Cardiac fibroblast (primary cell): ENCODE data around the gene PAGE3.

Experiments used
- DNase-seq, 2 donors: peaks; one replicate each; pipeline versions ENCODE4 v3.0.0 to v3.0.0-alpha.2; 2010; ENCODE audit warnings: low read depth in 2 of 2
- H3K4me3 ChIP-seq, 2 donors: replicated peaks in 1 of 2; 1 replicate in 1 of 2; 2 replicates in 1 of 2; pipeline ENCODE4 v1.5.1; 2011; ENCODE audit warnings: low read depth in 2 of 2, low read length in 2 of 2, mild to moderate bottlenecking in 2 of 2, moderate library complexity in 1 of 2
- TF ChIP-seq, protein P1 (sequence below): IDR thresholded peaks from one replicate; pipeline ENCODE4 v1.5.1; 2011; ENCODE audit warnings: low read depth, mild to moderate bottlenecking, low read length, inconsistent platforms

The PAGE3 gene

DNA sequence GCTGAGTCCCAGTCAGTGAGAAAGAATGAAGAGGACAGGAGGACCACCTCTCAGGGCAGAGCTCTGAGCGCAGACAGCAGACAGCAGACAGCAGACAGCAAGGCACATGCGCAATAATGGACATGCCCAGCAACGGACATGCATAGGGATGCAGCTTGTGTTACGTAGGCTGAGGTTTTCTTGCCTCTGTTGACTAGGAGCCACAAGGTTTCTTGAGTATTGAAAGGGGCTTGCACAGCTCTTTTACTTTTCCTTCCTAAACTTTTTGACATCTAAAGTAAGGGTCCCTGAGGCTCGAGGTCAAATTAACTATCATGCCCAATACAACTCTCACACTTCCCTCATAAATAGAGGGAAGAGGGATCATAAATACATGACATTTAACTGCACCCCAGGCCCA lies at the start of gene PAGE3:
Gene PAGE3 (minus strand): TSS at position 101 of the 400 bp plus-strand sequence. CDS start 1,013 bp downstream, outside the sequence.
- H3K4me3 ChIP-seq, result no peak within 1 kb of the TSS
- DNase-seq, result no peak
- TF ChIP-seq, protein P1, sequence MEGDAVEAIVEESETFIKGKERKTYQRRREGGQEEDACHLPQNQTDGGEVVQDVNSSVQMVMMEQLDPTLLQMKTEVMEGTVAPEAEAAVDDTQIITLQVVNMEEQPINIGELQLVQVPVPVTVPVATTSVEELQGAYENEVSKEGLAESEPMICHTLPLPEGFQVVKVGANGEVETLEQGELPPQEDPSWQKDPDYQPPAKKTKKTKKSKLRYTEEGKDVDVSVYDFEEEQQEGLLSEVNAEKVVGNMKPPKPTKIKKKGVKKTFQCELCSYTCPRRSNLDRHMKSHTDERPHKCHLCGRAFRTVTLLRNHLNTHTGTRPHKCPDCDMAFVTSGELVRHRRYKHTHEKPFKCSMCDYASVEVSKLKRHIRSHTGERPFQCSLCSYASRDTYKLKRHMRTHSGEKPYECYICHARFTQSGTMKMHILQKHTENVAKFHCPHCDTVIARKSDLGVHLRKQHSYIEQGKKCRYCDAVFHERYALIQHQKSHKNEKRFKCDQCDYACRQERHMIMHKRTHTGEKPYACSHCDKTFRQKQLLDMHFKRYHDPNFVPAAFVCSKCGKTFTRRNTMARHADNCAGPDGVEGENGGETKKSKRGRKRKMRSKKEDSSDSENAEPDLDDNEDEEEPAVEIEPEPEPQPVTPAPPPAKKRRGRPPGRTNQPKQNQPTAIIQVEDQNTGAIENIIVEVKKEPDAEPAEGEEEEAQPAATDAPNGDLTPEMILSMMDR, result no peak

- TF ChIP-seq, protein P1, result no peak
- DNase-seq, result no peak
- H3K4me3 ChIP-seq, result no peak overlapping the region
These were observed 47.9 kb upstream of the PAGE3 start for GRCh38 chrX:55312655-55313054.

DNA sequence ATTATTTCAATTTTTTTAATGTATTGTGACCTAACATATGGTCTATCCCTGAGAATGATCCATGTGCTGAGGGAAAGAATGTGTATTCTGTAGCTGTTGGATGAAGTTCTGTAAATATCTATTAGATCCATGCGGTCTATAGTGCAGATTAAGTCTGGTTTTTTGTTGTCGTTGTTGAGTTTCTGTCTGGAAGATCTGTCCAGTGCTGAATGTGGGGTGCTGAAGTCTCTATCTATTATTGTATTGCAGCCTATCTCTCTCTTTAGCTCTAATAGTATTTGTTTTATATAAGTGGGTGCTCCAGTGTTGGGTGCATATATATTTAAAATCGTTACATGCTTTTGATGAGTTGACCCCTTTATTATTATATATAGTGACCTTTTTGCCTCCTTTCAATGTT lies 26.2 kb upstream of the PAGE3 start:
- TF ChIP-seq, protein P1, result no peak
- DNase-seq, result no peak
- no peak overlapping the region for H3K4me3 ChIP-seq

DNA sequence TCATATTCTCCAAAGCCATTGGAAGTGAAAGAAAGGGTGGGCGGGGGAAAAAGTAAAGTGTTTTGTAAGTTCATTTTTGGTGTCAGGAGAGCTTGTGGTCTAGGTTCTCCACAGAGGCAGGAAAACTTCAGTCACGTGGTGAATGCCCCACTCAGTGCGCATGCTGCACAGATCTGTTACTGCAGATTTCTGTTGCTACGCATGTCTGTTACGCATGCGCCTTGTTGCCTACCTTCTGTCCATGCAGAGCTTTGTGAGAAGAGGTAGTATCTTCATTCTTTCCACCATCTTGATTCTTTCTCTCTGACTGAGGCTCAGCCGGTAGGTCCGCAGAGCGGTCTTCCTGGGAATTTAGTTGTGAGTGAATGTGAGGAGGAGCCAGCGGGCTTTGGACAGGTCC lies 15.1 kb upstream of the PAGE3 start:
- TF ChIP-seq, protein P1, result no peak
- H3K4me3 ChIP-seq, result no peak overlapping the region
- no peak for DNase-seq

DNA sequence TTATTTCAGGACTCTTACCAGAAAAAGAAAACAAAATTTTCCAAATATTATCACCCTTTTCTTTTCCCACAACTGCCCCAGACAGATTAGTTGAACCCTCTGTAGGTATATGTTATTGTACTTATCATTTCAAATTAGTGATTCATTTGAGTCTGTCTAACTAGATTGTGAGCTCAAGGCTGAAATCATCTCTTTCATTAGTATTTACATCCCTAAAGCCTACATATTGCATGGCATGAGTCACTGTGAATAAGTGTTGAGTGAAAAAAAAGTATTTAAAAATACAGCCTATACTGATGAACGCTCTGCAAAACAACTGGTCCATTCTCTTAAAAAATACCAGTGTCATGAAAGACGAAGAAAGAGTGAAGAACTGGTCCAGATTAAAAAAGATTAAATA lies 3.9 kb downstream of the PAGE3 start:
- DNase-seq, result no peak
- TF ChIP-seq, protein P1, result no peak
- no peak overlapping the region for H3K4me3 ChIP-seq

DNA sequence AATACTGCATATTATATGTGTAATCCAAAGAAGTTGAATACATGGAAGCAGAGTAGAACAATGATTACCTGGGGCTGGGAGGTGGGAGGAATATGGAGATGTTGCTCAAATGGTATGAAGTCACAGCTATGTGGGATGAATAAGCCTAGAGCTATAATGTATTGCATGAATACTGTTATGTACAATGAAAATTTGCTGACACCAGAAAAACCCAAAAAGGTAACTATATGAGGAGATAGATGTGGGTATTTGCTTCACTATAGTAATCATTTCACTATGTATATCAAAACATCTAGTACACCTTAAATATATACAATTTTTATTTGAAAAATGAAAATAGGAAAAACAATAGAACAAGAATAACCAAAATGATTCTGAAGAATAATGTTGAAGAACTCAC lies 11.2 kb downstream of the PAGE3 start:
- H3K4me3 ChIP-seq, result no peak overlapping the region
- TF ChIP-seq, protein P1, result no peak
- no peak for DNase-seq

- no peak overlapping the region for H3K4me3 ChIP-seq
- TF ChIP-seq, protein P1, result no peak
- DNase-seq, result no peak
These were observed 23.9 kb downstream of the PAGE3 start for GRCh38 chrX:55240788-55241340.
